Measurements from ENCODE around the gene NUAK2.
"Not testable (repeated sequence)": the region's sequence is repeated elsewhere in the genome, so short reads cannot be mapped to it uniquely, and the experiment has no call there.

Gene NUAK2

DNA sequence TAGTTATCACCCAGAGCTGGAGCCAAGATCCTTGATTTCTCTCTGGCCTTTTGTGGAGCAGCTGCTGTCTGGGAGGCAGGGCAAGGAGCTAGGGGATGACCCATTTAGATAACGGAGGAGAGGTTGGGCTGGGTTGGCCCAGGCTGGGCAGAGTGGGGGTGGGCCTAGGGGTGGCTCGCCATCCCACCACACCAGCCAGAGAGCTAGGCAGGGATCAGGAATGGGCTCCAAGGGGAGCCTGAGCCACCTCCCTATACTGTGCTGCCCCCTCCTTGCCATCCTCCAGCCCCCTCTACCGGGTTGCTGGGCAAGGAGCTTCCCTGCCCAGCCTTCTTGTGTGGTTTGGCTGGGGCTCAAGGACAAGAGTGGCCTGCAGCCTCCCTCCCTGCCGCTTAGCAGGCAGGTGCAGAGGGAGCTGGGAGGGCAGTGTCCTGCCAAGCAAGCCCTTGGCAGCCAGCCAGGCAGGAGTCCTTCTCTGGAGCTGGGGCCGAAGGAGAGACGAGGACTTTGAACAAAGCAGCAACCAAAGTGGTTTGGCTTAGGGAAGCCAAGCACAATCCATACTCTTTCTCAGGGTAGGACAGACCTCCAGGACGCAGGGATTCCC, 4.1 kb downstream of the NUAK2 start:
- DNase-seq = no peak

DNA sequence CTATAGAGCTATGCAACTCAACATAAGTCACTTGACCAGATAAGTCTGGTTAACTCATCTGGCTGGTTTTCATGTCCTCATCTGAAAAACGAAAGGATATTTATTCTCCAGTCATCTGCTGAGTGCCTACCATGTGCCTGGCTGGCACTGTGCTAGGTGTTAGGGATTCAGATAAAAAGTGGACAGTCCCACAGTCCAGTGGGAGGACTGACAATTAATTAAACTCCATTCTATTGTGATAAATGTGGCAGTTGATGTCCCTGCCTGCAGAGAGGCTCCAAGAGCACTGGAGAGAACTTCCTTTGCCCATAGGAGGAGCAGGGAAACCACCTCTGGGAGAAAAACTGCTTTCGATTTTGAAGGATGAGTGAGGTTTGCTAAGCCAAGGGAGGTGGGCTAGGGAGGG, 5.4 kb downstream of the NUAK2 start:
- DNase-seq = no peak

GRCh38 chr1:205315008-205315618, 6.4 kb downstream of the NUAK2 start:
- no peak for DNase-seq

- DNase-seq = peak; percentile 19
Measured at GRCh38 chr1:205313563-205314308, 7.8 kb downstream of the NUAK2 start.

DNA sequence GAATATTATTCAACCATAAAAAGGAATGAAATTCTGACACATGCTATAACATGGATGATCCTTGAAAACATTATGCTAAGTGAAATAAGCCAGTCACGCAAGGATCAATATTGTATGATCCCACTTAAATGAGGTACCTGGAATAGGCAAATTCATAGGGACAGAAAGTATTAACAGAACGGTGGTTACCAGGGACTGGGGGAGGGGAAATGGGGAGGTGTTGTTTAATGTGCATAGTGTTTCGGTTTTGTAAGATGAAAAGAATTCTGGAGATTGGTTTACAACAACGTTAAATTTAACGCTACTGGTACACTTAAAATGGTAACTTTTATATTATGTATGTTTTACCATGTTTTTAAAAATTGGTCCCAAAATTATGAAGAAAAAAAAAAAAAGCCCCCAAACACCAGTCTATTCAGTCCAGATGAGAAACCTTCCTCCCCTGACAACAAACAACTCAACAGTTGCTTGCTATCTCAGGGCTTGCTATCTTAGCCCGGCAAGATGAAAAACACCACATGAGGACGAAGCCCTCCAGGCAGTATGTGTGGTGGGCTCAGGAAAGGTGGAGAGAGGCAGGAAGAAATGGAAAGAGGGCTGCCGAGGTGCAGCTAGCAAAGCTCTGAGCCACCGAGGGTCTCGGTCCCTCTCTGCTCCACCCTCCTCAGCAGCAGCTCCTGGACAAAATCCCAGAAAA, 8.5 kb downstream of the NUAK2 start:
- no peak for DNase-seq

DNA sequence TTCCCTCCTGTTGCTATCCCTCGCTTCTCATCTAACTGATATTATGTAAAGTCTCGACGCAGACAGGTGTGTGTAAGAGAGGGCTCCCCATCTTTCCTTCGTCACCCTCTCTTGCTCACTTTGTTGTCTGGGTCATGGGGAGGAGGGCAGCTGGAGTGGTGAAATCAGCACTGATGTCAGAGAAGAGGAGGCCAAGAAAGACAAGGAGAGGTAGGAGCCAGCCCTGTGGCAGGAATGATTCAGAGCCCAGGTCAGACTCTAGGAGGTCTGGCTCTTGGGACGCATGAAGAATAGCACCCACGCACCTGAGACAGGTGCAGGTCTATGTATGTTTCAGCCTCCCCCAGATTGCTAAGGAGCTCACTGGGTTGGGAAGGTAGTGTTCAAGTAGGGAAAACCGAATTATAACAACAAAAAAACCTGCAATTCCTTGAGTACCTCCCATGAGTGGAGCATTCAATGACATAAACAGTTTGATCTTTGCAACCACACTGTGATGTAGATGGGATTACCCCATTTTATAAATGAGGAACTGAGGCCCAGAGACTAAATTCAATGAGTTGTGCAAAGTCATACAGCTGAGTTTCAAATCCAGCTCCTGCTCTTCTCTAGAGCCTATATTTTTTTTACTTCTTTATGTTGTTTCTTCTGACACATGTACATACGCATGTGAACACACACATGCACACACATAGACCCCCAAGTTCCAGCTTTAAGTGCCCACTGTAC, 10.4 kb downstream of the NUAK2 start:
- no peak for DNase-seq

DNA sequence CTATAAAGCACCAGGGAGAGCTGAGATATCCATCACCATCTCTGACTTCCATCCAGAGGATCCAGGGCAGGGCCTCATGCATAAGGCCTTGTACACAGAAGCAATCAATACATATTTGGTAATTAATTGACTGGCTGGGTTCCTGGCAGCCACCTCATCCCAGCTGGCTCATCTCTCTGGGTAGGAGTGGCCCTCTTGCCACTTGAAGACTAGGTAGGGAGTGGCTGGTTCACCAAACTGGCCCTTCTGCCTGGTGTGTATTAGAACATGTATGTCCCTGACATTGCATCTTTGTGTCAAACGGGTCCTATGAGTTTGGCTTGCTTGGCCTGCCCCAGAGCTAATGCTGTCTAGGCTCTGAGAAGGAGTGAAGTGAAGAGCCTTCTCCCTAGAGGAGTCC, 11.8 kb downstream of the NUAK2 start:
- no peak for DNase-seq

DNA sequence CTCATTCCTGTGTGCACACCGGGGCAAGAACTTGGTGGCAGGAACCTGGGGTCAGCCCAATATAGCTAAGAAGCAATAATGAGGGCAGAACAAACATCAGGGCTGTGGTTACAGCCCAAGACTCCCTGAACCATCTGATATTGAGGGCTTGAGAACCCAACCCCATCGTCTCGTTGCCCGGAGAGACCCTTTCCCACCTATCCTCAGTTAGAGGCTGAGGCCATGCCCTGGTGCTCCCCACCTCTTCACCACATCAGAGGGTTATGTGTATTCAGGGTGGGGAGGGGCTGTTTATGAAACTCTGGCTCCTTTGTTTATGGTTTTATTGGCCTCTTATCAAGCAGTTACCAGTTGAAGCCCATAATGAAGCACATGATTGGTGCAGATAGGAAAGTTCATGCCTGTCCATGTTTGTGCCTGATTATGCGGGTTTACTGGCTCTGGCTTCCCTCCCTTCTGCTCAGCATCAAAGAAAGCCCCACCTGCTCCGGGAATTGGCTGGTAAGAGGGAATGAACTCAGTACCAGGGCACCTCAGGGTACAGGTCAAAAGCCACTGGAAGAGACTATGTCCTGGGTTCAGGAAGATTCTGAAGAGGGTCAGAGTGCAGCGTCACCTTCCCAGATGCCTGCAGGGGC, 14.5 kb downstream of the NUAK2 start:
- no peak for DNase-seq

- DNase-seq = no peak
Measured at GRCh38 chr1:205304695-205305070, 16.9 kb downstream of the NUAK2 start.

- DNase-seq = no peak
Measured at GRCh38 chr1:205304046-205304694, 17.4 kb downstream of the NUAK2 start.

DNA sequence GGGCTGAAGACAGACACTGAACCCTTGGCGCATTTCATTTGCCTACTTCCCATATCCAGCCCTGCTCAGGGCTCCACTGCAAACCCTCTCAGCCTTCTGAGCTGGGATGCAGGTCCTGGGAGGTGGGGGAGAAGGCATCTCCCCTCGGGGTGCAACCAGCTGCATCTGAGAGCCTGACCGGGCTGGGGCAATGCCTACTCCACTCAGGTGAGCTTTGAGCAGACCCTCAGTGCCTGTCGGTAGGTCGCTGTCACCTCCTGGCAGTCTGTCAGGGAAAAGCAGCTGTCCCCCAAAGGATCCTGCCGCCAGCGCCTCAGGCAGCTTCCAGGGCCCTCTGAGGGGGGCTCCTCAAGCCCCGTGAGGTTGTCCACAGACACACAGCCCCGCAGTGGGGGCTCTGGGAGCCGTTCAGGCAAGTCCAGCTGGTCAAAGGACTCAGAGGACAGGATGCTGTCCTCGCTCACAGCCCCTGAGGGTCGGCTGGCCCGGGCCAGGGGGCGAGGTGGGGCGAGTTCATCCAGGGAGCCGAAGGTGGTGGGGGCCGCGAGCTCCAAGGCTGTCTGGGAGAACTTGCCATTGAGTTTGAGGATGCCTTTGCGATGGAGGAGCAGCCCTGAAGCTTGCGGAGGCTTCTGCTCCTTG, 18.2 kb downstream of the NUAK2 start:
- DNase-seq = no peak

- DNase-seq = no peak
Measured at GRCh38 chr1:205301842-205302588, 19.5 kb downstream of the NUAK2 start.

DNA sequence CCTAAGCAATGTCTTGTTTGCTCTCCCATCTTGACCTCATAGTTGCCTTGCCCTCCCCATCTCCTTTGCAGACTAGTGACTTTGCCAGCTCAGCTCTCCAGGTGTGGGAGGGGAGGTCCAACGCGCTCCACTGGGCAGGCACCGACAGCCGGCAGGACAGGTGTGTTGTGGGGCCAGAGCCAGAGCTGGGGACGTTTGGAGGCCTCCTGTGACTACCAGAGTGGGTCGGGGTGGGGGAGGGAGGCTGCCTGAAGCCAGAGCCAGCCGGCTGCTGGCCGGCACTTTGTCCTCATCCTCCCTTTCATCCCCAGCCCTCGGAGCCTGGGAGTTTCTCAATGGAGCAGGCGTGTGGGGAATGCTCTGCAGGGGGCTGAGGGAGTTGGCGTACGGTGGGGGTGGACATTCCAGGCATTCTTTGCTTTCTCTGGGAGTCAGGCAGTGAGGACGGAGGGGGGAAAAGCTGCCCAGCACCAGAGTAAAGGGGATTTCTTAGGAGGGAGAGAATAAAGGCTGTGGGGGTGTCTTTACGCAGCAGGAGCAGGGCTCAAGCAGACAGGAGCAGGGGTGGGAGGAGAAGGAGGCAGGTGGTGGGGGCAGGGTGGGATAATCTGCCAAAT, 20.2 kb downstream of the NUAK2 start:
- DNase-seq = no peak

DNA sequence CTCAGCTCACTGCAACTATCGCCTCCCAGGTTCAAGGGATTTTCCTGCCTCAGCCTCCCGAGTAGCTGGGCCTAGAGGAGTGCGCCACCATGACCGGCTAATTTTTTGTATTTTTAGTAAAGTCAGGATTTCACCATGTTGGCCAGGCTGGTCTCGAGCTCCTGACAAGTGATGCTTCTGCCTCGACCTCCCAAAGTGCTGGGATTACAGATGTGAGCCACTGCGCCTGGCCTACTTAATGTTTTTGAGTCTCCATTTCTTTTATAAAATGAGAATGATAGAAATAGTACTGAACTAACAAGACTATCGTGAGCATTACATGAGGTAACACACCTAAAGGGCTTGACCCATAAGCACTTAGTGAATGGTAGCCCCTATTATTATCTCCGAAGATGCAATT, 21.4 kb downstream of the NUAK2 start:
- no peak for DNase-seq

- DNase-seq = no peak
Measured at GRCh38 chr1:205298191-205298994, 23.2 kb downstream of the NUAK2 start.

DNA sequence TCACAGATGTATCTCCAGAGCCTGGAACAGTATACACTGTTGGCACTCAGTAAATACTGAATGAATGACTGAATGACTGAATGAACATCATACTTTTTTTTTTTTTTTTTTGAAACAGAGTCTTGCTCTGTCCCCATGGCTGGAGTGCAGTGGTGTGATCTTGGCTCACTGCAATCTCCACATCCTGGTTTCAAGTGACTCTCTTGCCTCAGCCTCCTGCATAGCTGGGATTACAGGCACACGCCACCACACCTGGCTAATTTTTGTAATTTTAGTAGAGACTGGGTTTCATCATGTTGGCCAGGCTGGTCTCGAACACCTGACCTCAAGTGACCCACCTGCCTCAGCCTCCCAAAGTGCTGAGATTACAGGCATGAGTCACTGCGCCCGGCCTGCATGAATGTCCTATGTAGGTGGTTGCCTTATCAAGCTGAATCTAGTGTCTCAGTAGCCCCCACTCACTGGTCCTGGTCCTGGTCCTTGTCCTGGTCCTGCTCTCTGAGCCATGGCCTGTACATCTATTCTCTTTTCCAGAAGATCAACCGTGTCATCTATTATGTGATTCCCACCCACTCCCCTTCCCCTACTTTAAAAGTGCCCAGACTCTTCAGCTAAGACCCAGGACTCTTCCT, 23.9 kb downstream of the NUAK2 start:
- DNase-seq = not testable (repeated sequence)

GRCh38 chr1:205296154-205296553, 25.4 kb downstream of the NUAK2 start:
- no peak for DNase-seq

GRCh38 chr1:205294934-205295333, 26.6 kb downstream of the NUAK2 start:
- DNase-seq = no peak
